ENCODE data around the gene NECTIN4.

The NECTIN4 gene

DNA sequence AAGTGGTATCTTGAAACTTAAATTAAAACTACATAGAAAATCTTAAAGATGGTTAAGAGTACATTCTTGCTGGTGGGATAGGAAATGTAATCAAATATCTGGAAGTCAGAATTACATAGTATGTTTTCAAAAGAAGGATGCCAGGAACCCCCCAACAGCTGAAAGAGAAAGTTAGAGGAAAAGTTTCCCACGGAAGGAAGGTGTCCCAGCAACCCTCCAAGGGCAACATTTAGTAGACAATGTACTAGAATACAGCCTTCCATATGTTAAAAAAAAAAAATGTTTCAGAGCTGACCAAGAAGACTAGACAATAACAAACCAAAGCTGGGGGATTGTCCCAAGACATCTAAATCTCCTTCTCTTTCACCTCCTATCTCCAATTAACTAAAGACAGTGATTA, 40.9 kb upstream of the NECTIN4 start:
- Histone ChIP-seq H3K9me3 (ENCODE audit: insufficient read depth, low read length, severe bottlenecking) (no peaks in the 10 kb centered on the region), H4K20me1 (ENCODE audit: insufficient read depth, low read length) (no peaks in the 10 kb centered on the region), H3K9ac (ENCODE audit: low read depth, low read length) (no peak overlapping the region; the same call in 1 of the 2 replicates), H3K4me3 (ENCODE audit: low read depth in 1 of 2, low read length in 2 of 2) (no peak overlapping the region), H3K4me1 (ENCODE audit: insufficient read depth, low read length) (peaks cover 50% of the 10 kb centered on the region), H3K4me2 (ENCODE audit: insufficient read depth, low read length) (peak overlapping the region; percentile 69; the same call in 1 of the 2 replicates), H3K27me3 (ENCODE audit: insufficient read depth, low read length, poor library complexity) (no peaks in the 10 kb centered on the region), H2AFZ (ENCODE audit: low read depth, low read length) (no peak overlapping the region), H3K27ac (ENCODE audit: low read length) (no peak overlapping the region), H3K36me3 (ENCODE audit: insufficient read depth, low read length) (peaks cover 44% of the 10 kb centered on the region), H3K79me2 (ENCODE audit: insufficient read depth, low read length) (peaks cover 93% of the 10 kb centered on the region)
- no peak for ATAC-seq (ENCODE audit: insufficient read depth, low read depth)
- TF ChIP-seq, protein P1, sequence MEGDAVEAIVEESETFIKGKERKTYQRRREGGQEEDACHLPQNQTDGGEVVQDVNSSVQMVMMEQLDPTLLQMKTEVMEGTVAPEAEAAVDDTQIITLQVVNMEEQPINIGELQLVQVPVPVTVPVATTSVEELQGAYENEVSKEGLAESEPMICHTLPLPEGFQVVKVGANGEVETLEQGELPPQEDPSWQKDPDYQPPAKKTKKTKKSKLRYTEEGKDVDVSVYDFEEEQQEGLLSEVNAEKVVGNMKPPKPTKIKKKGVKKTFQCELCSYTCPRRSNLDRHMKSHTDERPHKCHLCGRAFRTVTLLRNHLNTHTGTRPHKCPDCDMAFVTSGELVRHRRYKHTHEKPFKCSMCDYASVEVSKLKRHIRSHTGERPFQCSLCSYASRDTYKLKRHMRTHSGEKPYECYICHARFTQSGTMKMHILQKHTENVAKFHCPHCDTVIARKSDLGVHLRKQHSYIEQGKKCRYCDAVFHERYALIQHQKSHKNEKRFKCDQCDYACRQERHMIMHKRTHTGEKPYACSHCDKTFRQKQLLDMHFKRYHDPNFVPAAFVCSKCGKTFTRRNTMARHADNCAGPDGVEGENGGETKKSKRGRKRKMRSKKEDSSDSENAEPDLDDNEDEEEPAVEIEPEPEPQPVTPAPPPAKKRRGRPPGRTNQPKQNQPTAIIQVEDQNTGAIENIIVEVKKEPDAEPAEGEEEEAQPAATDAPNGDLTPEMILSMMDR (IDR thresholded peaks at IDR 0.05; ENCODE audit: borderline replicate concordance, extremely low read depth, low read length, poor library complexity, severe bottlenecking): no peak
- DNase-seq: no peak

DNA sequence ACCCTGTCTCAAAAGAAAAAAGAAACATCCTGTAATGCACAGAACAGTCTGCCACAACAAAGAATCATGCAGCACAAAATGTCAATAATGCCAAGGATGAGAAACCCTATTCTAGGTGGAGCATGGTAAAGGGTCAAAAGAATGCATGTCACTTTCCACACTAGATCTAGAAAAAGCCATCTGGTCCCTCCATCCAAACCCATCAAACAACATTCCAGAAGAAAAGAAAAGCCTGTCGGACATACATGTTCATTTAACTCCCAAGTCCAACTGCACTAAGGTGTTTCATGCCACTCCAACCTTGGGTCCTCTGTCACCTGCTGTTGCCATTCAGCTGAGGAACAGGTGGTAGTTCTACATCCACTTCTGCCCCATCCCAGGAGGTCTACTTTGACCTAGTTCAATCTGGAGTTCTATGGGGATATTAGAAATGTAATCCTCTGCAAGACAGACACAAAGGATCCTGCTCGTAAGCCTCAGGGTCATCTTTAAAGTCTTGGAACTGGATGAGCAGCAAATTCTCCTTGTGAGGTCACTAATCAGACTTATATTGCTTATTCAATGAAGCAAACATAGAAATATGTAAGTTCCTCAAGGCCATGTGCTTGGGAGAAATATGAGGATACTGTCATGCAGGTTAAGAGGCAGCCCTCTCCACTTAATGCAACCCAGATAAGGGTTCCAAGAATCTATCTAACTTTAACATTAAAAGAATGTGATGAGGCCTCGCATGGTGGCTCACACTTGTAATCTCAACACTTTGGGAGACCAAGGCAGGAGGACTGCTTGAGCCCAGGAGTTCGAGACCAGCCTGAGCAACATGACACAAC, 39.4 kb upstream of the NECTIN4 start:
- Histone ChIP-seq H3K4me2 (ENCODE audit: insufficient read depth, low read length) (no peak overlapping the region), H3K36me3 (ENCODE audit: insufficient read depth, low read length) (peaks cover 58% of the 10 kb centered on the region)
- DNase-seq: no peak

DNA sequence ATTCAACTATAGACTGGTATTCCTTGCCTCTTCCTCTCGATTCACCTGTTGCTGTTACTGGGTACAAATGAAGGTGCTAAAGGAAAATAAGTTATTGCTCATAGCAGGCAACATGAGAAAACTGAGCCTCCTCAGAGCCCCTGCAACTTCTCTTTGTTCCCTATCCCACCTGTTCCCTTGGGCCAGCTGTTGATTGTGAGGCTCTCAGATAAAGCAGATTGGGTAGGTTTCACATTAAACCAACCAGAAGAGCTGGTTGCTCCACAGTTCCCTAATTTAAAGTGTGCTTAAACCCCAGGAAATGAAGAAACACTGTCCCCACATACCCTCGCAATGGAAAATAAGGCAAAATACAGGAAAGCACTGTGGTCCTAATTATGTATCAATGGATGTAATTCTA, 38.3 kb upstream of the NECTIN4 start:
- no peak overlapping the region for H3K4me3 ChIP-seq (ENCODE audit: low read depth in 1 of 2, low read length in 2 of 2)
- ATAC-seq (ENCODE audit: insufficient read depth, low read depth): no peak
- TF ChIP-seq, protein P1 (IDR thresholded peaks at IDR 0.05; ENCODE audit: borderline replicate concordance, extremely low read depth, low read length, poor library complexity, severe bottlenecking): no peak
- TF ChIP-seq EZH2 (IDR thresholded peaks at IDR 0.05; ENCODE audit: borderline replicate concordance, low read depth, low read length, severe bottlenecking): no peak
- H4K20me1 ChIP-seq (ENCODE audit: insufficient read depth, low read length): peaks cover 9% of the 10 kb centered on the region
- no peak overlapping the region for H3K4me2 ChIP-seq (ENCODE audit: insufficient read depth, low read length)
- no peaks in the 10 kb centered on the region for H3K9me3 ChIP-seq (ENCODE audit: insufficient read depth, low read length, severe bottlenecking)
- peaks cover 40% of the 10 kb centered on the region for H3K4me1 ChIP-seq (ENCODE audit: insufficient read depth, low read length)
- H3K36me3 ChIP-seq (ENCODE audit: insufficient read depth, low read length): peaks cover 69% of the 10 kb centered on the region
- no peak overlapping the region for H2AFZ ChIP-seq (ENCODE audit: low read depth, low read length)
- no peak overlapping the region for H3K9ac ChIP-seq (ENCODE audit: low read depth, low read length)
- peaks cover 82% of the 10 kb centered on the region for H3K79me2 ChIP-seq (ENCODE audit: insufficient read depth, low read length)
- no peak for DNase-seq
- no peak overlapping the region for H3K27ac ChIP-seq (ENCODE audit: low read length)
- no peaks in the 10 kb centered on the region for H3K27me3 ChIP-seq (ENCODE audit: insufficient read depth, low read length, poor library complexity)

More for the DNA sequence above, 39.4 kb upstream of the NECTIN4 start:
- H4K20me1 ChIP-seq (ENCODE audit: insufficient read depth, low read length): peaks cover 6% of the 10 kb centered on the region
- TF ChIP-seq, protein P1 (IDR thresholded peaks at IDR 0.05; ENCODE audit: borderline replicate concordance, extremely low read depth, low read length, poor library complexity, severe bottlenecking): no peak
- no peak for TF ChIP-seq EZH2 (IDR thresholded peaks at IDR 0.05; ENCODE audit: borderline replicate concordance, low read depth, low read length, severe bottlenecking)
- H3K9ac ChIP-seq (ENCODE audit: low read depth, low read length): no peak overlapping the region
- no peaks in the 10 kb centered on the region for H3K27me3 ChIP-seq (ENCODE audit: insufficient read depth, low read length, poor library complexity)
- H2AFZ ChIP-seq (ENCODE audit: low read depth, low read length): no peak overlapping the region
- ATAC-seq (ENCODE audit: insufficient read depth, low read depth): no peak
- H3K27ac ChIP-seq (ENCODE audit: low read length): no peak overlapping the region
- H3K79me2 ChIP-seq (ENCODE audit: insufficient read depth, low read length): peaks cover 93% of the 10 kb centered on the region
- H3K9me3 ChIP-seq (ENCODE audit: insufficient read depth, low read length, severe bottlenecking): no peaks in the 10 kb centered on the region
- H3K4me1 ChIP-seq (ENCODE audit: insufficient read depth, low read length): peaks cover 45% of the 10 kb centered on the region
- H3K4me3 ChIP-seq (ENCODE audit: low read depth in 1 of 2, low read length in 2 of 2): no peak overlapping the region
